Activated gamma-delta T cell (primary cell): Measurements from ENCODE around the gene GALNT1.

Experiments
- DNase-seq: peaks from one replicate; lab custom pipeline; 2025; lab: John Stamatoyannopoulos, UW

GALNT1 gene

GRCh38 chr18:35680139-35680551 is 98.6 kb downstream of the GALNT1 start:
- no peak for DNase-seq

- no peak for DNase-seq
Observed at GRCh38 chr18:35682281-35682867, 100.8 kb downstream of the GALNT1 start.

GRCh38 chr18:35683021-35683420 is 101.5 kb downstream of the GALNT1 start:
- DNase-seq = no peak

- no peak for DNase-seq
Observed at GRCh38 chr18:35688757-35689156, 107.2 kb downstream of the GALNT1 start.

GRCh38 chr18:35689728-35690127 is 108.2 kb downstream of the GALNT1 start:
- no peak for DNase-seq

GRCh38 chr18:35691625-35692024 is 110.1 kb downstream of the GALNT1 start:
- no peak for DNase-seq

GRCh38 chr18:35692866-35693265 is 111.3 kb downstream of the GALNT1 start:
- DNase-seq = no peak

GRCh38 chr18:35693829-35694228 is 112.3 kb downstream of the GALNT1 start:
- DNase-seq = no peak

GRCh38 chr18:35694808-35695207 is 113.3 kb downstream of the GALNT1 start:
- no peak for DNase-seq

GRCh38 chr18:35695384-35695783 is 113.8 kb downstream of the GALNT1 start:
- DNase-seq = no peak

GRCh38 chr18:35695803-35696202 is 114.3 kb downstream of the GALNT1 start:
- no peak for DNase-seq

GRCh38 chr18:35696307-35696706 is 114.8 kb downstream of the GALNT1 start:
- DNase-seq = no peak

- DNase-seq = no peak
Observed at GRCh38 chr18:35697869-35698268, 116.3 kb downstream of the GALNT1 start.

GRCh38 chr18:35703043-35703688 is 121.6 kb downstream of the GALNT1 start:
- DNase-seq = no peak

GRCh38 chr18:35705988-35706387 is 124.4 kb downstream of the GALNT1 start:
- DNase-seq = no peak

GRCh38 chr18:35707247-35707646 is 125.7 kb downstream of the GALNT1 start:
- DNase-seq = no peak

GRCh38 chr18:35707674-35708073 is 126.1 kb downstream of the GALNT1 start:
- no peak for DNase-seq

GRCh38 chr18:35710581-35710980 is 129.0 kb downstream of the GALNT1 start:
- DNase-seq = no peak

- no peak for DNase-seq
Observed at GRCh38 chr18:35711227-35711626, 129.7 kb downstream of the GALNT1 start.

- no peak for DNase-seq
Observed at GRCh38 chr18:35713545-35713944, 132.0 kb downstream of the GALNT1 start.

- DNase-seq = no peak
Observed at GRCh38 chr18:35714539-35714938, 133.0 kb downstream of the GALNT1 start.

- no peak for DNase-seq
Observed at GRCh38 chr18:35715139-35715538, 133.6 kb downstream of the GALNT1 start.

- DNase-seq = no peak
Observed at GRCh38 chr18:35716169-35716831, 134.8 kb downstream of the GALNT1 start.
